Skin epidermis (tissue), 12 donors: ENCODE data around the gene CSTB.
A peak's percentile ranks its signal among the peaks of the same experiment; 100 is the strongest.

Experiments
- H3K27ac ChIP-seq, 21 experiments: fragments of 200-600 bp; sonication (generic) in 11 of 21; one replicate each; pipeline ENCODE4 v1.5.0; 2020; ENCODE audit warnings: mild to moderate bottlenecking in 3 of 21, inconsistent platforms in 2 of 21, moderate library complexity in 2 of 21
- H3K4me3 ChIP-seq, 7 experiments: fragments of 200-600 bp; sonication (generic) in 2 of 7; one replicate each; pipeline ENCODE4 v1.5.0; 2020; ENCODE audit warnings: inconsistent platforms in 2 of 7, mild to moderate bottlenecking in 2 of 7, moderate library complexity in 1 of 7

Gene CSTB

DNA sequence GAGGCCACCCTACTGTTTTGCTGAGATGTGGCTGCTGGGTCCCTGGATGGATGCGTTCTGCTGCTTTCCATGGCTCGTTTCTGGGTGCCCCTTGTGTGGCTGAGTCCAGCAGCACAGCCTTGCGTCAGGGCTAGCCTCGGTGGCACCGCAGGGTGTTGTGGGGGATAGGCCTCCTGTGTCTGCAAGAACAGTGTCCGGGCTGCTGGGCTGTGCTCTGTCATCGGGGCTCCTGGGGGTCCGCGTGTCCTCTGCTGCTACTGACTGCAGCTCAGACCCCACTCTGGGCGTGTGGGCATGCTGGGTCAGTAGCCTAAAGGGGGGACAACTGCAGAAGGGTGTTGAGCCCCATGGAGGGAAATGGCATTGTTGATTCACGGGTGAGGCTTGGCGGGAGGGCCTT is 18.2 kb upstream of the CSTB start:
- no peak overlapping the region for H3K27ac ChIP-seq
- H3K4me3 ChIP-seq: no peak overlapping the region

DNA sequence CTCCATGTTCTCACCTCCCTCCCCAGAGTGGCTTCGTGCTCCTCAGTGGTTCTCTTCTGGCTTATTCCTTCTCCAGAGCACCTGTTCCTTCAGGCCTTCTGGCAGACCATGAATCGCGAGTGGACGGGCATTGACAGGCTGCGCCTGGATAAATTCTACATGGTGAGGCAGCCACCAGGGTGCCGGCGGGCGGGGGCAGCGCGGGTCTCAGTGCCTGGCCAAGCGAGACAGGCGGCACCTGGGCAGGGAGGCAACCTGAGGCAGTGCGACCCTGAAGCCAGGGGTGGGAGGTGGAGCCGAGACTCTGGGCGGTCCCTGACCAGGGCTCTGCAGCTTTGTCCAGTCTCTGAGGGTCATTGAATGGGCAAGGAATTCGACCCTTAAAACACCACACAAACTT is 17.1 kb upstream of the CSTB start:
- Histone ChIP-seq H3K4me3 (no peak overlapping the region), H3K27ac (no peak overlapping the region)

DNA sequence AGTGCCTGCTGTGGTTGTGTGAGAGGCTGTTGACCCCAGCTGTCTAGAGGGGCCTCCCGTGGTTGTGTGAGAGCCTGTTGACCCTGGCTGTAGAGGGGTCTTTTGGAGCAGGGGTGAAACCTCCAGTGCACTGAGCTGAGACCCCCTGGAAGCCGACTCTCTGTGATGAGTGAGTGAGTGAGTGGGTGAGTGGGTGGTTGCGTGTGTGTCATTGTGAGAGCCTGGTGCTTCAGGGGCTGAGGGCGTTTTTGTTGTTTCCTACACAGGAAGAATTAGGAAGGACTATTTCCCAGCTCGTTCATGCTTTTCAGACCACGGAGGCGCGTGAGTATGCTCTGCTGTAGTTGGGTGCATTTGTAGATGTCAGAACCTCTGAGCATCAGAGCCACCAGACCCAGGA is 16.3 kb upstream of the CSTB start:
- Histone ChIP-seq H3K4me3 (no peak overlapping the region), H3K27ac (no peak overlapping the region)

DNA sequence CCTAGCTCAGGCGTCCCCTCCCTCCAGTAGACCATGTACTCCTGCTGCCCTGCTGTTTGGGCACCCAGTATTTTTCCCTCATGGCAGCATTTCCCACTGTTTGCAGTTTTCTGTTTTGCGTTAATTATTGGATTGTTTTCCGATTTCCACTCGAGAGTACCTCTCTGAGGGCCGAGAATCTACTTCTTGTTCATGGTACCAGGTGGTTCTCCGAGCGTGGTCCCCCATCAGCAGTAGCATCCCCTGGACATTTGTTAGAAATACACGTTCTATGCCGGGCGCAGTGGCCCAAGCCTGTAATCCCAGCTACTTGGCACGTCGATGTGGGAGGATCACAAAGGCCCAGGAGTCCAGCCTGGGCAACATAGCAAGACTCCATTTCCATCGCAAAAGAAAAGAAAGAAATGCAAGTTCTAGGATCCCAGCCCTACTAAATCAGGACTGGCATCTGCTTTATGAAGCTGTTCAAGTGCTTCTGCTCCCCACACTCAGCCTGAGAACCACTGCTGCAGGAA is 14.0 kb upstream of the CSTB start:
- peak overlapping the region; percentile 72 to 97 (median 88) for H3K27ac ChIP-seq
- peak overlapping the region; percentile 83 to 99 (median 98) for H3K4me3 ChIP-seq

DNA sequence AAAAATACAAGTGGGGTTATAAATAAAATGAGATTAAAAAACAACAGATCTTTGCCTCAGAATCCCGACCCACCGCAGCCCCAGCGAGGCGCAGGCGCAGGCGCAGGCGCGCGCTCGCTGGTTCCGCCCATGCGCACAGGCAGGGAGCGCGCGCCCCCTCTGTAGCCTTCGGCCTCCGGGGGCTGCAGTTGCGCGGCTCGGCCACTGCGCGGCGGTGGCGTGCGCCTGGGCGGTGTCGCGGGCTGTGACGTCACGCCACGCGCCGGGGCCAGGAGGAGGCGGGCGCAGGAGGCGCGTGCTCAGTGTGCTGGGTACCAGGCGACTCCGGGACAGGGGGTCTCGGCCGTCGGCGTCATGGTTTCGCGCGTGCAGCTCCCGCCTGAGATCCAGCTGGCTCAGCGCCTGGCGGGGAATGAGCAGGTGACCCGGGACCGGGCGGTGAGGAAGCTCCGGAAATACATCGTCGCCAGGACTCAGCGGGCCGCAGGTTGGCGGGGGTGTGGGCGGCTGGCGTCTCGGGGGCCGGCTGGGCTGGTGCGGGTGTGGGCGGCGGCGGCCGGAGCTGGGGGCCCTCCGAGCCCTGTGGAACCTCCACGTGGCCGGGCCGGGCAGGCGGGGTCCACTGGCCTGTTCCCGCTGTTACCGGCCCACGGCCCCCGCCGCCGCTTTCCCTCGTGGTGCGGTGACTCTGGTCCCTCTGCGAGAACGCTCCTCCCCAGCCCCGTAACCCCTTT is 13.3 kb upstream of the CSTB start, which contains the start of gene RRP1:
TSS of gene RRP1 (plus strand) at position 302 of the 734 bp plus-strand sequence. CDS start at position 355, 53 bp downstream.
- Histone ChIP-seq H3K27ac (peak within 1 kb of the TSS; percentile 72 to 97 (median 88)), H3K4me3 (peak within 1 kb of the TSS; percentile 83 to 99 (median 98))

DNA sequence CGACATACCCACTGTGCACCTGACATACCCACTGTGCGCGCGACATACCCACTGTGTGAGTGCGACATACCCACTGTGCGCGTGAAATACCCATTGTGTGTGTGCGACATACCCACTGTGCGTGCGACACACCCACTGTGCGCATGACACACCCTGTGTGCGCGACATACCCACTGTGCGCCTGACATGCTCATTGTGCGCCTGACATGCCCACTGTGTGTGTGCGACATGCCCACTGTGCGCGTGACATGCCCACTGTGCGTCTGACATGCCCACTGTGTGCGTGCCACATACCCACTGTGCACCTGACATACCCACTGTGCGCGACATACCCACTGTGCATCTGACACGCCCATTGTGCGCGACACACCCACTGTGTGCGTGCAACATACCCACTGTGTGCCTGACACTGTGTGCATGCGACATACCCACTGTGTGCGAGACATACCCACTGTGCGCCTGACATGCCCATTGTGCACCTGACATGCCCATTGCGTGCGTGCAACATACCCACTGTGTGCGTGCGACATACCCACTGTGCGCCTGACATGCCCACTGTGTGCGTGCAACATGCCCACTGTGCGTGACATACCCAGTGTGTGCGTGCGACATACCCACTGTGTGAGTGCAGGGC is 10.8 kb upstream of the CSTB start:
- Histone ChIP-seq H3K27ac (no peak overlapping the region), H3K4me3 (no peak overlapping the region)

DNA sequence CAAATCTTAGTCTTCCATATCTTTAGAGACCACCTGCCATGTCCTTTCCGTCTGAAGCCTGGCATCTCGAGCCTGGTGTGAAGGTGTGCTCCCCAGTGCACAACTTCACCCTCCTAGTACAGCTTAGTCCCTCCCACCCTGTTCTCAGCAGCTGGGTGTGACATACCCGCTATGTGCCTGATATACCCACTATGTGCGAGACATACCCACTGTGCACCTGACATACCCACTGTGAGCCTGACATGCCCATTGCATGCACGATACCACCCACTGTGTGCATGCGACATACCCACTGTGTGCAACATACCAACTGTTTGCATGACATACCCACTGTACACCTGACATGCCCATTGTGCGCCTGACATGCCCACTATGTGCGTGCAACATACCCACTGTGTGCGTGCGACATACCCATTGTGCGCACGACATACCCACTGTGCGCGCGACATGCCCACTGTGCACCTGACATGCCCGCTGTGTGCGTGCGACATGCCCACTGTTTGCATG is 10.2 kb upstream of the CSTB start:
- H3K4me3 ChIP-seq: no peak overlapping the region
- no peak overlapping the region for H3K27ac ChIP-seq

DNA sequence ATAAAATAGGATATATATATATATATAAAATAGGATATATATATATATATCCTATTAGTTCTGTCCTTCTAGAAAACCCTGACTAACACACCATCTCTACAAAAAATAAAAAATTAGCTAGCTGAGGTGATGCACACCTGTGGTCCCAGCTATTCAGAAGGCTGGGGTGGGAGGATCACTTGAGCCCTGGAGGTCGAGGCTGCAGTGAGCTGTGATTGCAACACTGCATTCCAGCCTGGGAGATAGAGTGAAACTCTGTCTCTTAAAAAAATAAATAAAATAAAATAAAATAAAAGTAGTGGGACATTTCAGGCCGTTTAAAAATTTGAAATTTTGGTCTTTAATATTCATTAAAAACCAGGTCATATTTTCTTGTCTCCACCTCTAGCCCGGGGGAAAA is 9.0 kb upstream of the CSTB start:
- no peak overlapping the region for H3K4me3 ChIP-seq
- peak overlapping the region in 5 of 21 experiments; percentile 16 to 74 (median 48) for H3K27ac ChIP-seq

DNA sequence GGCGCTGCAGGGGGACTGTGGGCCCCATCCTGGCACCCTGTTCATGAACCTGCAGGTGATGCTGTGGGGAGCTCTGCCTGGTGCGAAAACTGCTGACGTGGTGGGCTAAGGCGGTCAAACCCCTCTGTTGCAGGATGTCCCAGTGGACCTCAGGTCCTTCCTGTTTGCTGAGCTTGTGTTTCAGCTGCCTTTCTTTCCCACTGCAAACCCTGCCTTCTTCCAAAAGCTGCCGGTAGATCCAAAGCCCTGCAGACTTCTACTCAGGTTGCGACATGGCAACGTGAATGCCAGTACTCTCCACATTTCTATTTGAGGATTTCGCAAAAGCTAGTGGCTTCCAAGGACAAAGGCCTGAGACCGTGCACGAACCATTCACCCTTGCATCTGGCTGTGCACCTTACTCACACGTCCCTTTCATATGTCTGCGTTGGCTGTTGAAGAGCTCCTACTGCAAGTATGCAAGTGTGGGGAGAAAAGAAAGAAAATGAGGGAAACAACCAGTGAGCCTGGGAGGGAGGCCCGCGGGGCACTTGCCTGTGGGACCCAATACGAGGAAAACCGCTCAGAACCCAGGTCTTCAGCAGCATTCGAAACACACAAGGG is 7.1 kb upstream of the CSTB start:
- peak overlapping the region in 14 of 21 experiments; percentile 13 to 79 (median 58) for H3K27ac ChIP-seq
- no peak overlapping the region for H3K4me3 ChIP-seq

DNA sequence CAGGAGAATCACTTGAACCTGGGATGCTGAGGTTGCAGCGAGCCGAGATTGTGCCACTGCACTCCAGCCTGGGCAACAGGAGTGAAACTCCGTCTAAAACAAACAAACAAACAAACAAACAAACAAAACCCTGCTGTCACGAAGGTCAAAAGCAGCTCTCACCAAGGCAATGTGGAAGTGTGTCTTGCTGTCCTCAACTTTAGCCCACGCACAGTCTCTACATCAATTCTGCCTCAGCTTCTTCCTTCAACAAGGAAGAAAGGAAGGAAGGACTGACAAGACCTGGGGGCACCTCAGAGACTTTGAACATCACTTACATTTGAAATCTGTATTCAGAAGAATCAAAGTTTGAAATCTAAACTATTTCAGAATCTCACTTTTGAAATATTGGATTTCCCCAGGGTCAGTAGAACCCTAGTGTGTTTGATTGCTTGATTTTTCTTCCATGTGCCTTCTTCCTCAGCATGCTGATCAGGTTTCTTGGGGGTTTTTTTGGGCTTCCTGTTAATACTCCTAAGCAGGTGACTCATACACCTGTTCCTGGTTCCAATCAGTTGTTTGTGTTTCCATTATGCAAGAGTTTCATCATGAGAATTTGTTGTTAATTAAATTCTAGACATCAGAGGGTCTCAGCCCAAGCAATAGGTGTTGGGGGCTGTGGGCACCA is 6.5 kb upstream of the CSTB start:
- Histone ChIP-seq H3K27ac (peak overlapping the region in 15 of 21 experiments; percentile 13 to 79 (median 69)), H3K4me3 (no peak overlapping the region)

DNA sequence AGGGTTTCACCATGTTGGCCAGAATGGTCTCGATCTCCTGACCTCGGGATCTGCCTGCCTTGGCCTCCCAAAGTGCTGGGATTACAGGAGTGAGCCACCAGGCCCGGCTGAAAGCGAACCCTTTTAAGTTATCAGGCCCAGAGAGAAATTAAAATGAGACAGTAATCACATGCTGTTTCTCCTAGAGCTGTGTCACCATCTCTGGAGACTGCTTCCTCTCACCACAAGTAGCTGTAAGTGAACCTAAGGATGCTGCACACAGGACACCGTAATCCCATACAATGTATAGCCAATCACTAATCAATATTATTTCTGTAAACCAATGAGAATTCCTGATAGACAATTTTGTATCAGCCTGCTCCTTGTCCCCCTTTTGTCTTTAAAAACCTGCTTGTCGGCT is 5.7 kb upstream of the CSTB start:
- H3K4me3 ChIP-seq: no peak overlapping the region
- H3K27ac ChIP-seq: peak overlapping the region in 16 of 21 experiments; percentile 13 to 79 (median 54)

DNA sequence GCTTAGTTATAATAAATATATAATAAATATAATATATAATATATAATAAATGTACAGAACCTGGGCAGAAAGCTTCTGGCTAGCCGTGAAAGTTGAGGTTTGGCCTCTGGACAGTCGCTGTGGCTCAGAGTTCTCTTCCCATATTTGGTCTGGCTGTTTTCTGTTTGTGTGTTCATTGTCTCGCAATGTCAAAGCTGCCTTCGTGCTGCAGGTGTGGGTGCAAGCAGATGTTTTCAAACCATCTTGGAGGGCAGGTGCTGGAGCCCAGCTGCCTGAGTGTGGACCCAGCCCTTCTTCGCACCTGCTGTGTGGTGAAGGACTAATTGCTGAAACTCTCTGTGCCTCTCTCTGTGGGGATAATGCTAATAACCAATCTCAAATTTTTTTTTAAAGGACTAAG is 3.6 kb upstream of the CSTB start:
- Histone ChIP-seq H3K27ac (peak overlapping the region in 11 of 21 experiments; percentile 7 to 81 (median 55)), H3K4me3 (no peak overlapping the region)

DNA sequence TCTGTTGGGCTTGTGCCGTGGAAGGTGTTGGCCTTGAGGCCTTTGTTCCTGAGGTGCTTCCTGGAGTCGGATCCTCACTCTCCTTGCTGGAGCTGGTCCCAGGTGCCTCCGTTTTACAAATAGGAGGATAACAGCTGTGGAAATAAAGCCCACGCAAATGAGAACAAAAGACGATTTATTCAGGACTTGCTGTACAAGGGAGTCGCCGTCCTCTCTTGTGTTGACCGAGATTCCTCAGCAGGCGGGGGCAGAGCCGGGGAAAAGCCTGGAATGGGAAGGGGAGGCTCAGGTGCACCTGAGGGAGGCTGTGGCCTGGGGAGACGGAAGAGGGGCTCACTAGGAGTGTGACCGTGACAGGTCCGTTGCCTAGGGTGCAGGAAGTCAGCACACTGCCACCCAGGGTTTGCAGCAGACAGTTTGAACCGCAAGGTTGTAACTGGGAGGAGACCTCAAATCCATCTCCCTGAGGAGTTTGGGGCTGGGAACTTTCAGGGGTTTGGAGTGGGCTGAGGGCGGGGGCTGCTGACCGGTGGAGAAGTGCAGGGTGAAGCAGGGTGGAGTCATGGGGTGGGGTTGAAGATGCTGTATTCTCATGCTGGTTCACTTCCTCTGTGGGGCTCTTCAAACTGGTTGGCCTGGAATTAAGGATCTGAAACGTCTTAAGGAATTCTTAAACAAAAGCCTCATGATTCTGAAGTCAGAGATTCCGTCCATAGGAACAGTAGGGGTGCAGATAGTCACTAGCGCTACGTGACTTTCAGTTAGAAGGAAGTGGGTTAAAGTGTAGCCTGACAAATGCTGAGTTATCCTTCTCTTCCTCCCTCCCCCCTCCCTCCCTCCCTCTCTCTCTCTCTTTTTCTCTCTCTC is 2.6 kb upstream of the CSTB start:
- Histone ChIP-seq H3K4me3 (no peak overlapping the region), H3K27ac (peak overlapping the region in 17 of 21 experiments; percentile 22 to 81 (median 55))

DNA sequence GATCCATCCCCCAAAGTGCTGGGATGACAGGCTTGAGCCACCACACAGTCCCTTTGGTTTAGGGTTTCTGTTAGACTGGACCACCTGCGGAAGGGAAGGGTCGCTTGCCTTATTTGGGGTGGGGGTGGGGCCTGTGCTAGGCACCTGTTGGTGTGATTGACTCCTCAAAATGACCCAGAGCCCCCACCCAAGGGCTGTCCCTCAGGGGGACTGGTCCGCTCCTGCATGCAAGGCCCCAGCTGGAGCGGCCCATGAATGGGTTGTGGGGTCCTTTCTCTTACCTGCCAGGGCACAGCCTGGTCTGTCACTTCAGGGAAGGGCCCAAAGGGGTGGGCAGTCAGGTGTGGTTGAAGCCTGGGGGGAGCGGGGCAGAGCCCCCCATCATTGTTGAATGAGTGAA is 1.8 kb upstream of the CSTB start:
- H3K27ac ChIP-seq: peak overlapping the region in 13 of 21 experiments; percentile 22 to 81 (median 48)
- H3K4me3 ChIP-seq: no peak overlapping the region

DNA sequence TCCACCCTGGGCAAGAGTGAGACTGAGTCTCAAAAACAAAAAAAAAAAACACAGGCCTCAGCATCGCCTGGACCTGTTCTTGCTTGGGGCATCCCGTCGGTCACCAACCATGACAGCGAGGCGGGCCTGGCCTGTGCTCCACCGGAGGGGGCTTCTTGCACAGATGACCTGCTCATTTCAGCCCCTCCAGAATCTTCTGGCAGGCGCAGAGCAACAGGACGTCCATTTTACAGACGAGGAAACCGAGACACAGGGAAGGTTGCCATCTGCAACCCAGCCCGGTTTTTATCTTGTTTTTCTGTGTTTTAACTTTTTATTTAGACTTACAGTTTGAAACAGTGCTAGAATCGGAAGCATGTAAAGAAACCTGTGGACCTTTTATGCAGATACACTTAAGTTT is 918 bp downstream of the CSTB start:
- H3K4me3 ChIP-seq: peak overlapping the region; percentile 56 to 98 (median 83)
- H3K27ac ChIP-seq: peak overlapping the region in 18 of 21 experiments; percentile 87 to 99 (median 97)

DNA sequence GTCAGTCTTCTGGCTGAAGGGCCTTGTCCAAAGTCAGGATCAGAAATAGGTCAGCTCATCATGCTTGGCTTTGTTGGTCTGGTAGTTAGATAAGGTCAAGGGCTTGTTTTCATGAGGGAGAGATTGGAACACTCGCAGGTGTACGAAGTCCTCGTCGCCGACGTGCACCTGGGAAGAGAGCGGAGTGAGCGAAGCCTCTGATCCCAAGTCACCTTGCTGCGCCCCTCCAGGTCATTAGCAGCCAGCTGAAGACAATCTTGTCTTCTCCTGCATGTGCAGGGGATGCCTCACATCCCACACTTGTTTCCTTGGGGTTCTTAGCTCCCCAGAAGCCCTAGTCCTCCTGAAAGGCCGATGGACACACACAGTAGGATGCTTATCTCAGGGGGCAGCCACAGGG is 1.9 kb downstream of the CSTB start:
- Histone ChIP-seq H3K4me3 (peak overlapping the region in 2 of 7 experiments; percentile 65 to 98), H3K27ac (peak overlapping the region in 3 of 21 experiments; percentile 25 to 93 (median 87))

DNA sequence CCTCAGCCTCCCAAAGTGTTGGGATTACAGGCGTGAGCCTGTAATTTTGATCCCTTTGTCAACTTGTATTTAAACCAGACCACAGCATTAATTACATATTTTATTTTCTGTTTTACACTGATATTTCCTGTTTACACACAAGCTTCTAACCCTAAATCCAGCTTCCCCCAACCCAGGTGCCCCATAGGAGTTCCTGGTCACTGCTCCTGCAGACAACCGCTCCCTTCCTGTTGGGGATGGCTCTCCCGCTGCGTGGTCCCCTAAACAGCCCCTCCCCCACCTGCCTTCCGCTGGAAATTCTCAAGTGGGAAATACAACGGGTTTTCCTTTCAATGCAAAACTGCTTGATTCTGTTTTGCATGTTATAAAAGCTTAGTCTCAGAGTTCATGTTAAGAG is 3.7 kb downstream of the CSTB start:
- Histone ChIP-seq H3K4me3 (no peak overlapping the region), H3K27ac (peak overlapping the region in 3 of 21 experiments; percentile 8 to 37 (median 12))

DNA sequence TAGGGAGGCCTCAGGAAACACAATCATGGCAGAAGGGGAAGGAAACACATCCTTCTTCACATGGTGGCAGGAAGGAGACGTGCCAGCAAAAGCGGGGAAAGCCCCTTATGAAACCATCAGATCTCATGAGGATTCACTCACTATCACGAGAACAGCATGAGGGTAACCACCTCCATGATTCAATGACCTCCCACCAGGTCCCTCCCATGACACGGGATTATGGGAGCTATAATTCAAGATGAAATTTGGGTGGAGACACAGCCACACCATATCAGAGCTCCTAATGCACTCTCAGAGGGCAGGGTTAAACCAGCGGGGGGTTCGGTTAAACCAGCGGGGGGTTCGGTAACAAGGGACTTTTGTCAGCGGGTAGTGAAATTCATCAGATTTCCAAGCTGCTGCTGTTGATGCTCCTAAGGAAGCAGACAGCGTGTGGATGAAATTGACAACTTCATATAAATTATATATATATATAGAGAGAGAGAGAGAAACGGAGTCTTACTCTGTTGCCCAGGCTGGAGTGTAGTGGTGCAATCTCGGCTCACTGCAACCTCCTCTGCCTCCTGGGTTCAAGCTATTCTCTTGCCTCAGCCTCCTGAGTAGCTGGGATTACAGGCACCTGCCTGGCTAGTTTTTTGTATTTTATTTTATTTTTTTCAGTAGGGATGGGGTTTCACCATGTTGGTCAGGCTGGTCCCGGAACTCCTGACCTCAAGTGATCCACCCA is 4.2 kb downstream of the CSTB start:
- H3K4me3 ChIP-seq: no peak overlapping the region
- peak overlapping the region in 7 of 21 experiments; percentile 8 to 39 (median 37) for H3K27ac ChIP-seq
